NCI-H345 treated with DMSO at 0.1 percent for 48 hours (cell line): ENCODE data around the gene FUT3.
"Not testable (repeated sequence)": the region's sequence is repeated elsewhere in the genome, so short reads cannot be mapped to it uniquely, and the experiment has no call there.

Experiments
- DNase-seq: peaks from one replicate; lab custom pipeline; 2025; ENCODE audit not compliant: unreplicated experiment; lab: John Stamatoyannopoulos, UW

FUT3 gene

DNA sequence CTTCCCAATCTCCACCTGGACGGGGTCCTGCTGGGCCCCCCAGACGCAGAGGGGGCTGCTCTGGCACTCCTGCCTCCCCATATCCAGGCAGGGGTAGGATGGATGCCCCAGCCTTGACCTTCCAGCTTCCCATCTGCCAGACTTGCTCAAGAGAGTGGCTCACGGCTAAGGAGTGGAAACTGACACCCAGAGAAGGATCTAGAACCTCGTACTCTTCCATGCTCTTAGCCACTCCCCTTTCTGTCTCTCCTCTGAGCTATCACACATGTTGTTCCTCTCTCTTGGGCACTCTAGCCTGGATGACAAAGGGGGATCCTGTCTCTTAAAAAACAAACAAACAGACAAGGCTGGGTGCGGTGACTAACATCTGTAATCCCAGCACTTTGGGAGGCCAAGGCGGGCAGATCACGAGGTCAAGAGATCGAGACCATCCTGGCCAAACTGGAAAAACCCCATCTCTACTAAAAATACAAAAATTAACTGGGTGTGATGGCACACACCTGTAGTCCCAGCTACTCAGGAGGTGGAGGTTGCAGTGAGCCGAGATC, 31.2 kb upstream of the FUT3 start:
- DNase-seq: no peak

DNA sequence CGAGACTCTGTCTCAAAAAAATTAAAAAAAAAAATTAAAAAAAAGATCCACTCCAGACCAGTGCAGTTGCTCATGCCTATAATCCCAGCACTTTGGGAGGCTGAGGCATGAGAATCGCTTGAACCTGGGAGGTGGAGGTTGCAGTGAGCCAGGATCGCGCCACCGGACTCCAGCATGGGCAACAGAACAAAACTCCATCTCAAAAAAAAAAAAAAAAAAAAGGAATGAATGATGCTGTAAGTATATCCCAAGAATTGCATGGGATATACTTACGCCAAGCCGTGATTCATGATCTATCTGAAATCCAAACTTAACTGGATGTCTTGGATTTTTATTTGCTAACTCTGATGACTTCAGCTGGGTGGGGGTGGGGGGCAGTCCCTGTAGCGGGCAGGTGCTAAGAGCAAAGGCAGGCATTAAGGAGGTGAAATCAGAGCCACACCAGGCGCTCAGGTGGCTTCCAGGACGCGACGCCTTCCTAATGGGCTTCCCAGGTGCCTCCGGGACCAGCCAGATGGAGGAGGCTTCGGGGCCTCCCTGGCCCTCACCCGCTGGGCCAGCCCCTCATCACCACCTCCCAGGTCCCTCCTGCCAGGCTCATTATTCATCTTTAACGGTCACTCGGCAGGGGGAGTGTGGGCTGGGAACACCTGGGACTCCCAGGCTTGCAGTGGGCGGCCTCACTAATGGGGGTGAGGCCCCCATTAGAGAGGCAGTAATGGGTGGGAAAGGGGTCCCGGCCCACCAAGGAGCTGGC, 30.5 kb upstream of the FUT3 start:
- DNase-seq: no peak

DNA sequence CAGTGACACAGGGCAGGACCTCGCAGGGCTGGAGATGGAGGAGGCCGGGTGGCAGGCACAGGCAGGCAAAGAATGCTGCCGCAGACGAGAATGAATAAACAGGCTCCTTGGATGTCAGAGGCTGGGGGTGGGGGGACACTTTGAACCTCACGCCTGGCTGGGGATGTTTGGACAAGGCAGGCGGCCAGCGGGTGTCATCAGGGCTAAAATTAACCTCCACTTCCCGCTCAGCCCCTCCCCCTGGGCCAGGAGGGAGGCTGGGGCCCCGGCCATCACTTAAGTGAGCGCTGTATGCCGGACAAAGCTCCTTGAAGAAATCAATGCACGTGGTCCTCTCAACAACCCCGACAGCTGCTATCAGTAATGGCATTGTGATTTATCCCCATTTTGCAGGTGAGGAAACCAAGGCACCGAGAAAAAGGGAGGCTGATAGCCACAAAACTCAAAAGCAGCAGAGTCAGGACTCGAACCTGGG, 29.4 kb upstream of the FUT3 start:
- no peak for DNase-seq

DNA sequence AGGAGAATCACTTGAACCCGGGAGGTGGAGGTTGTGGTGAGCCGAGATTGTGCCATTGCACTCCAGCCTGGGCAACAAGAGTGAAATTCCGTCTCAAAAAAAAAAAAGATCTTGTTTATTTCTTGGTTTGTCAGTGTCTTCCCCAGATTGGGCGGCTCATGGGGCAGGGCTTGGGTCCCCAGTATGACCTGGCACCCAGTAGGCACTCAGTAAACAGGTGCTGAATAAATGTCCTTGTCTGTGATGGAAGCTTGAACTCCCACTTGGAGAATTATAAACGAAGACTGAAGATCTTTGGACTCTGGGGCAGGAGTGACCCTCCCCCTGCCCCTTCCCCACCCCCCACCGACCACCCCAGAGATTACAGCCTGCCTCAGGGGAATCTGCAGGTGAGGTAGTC, 28.9 kb upstream of the FUT3 start:
- DNase-seq: no peak

DNA sequence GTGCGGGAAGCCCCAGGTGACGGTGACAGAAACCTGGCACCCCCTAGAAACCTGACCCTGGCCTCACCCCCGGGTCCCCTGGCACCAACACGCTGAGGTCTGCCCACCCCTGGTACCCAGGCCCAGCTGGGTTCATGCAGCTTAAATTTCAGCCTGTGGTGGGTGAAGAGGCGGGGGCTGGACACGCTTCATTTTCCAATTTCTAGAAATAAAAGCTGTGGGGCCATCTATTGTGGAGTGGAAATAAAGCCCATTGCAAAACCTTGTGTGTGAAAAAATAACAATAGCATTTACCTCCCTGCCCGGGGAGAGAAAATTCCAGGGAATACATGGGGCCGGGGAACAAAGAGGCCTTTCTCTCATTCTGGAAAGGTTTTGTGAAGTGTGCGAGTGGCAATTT, 26.6 kb upstream of the FUT3 start:
- no peak for DNase-seq

DNA sequence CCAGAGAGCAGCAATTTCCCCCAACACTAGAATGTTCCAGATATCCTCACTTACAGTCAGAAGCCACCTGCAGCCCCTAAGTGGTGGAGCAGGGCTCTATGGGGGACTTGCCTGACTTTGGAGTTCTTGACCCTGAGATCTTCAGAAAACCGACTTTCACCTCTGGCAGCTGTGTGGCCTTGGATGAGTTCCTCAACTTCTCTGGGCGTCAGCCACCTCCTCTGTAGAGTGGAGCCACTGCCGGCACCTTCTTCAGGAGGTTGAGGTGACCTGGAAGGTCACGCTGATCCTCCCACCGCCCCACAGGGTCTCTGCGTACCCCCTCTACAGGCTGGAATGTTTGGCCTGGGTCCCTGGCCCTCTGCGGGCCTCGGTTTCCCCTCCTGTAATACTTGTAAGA, 26.2 kb upstream of the FUT3 start:
- DNase-seq: no peak

DNA sequence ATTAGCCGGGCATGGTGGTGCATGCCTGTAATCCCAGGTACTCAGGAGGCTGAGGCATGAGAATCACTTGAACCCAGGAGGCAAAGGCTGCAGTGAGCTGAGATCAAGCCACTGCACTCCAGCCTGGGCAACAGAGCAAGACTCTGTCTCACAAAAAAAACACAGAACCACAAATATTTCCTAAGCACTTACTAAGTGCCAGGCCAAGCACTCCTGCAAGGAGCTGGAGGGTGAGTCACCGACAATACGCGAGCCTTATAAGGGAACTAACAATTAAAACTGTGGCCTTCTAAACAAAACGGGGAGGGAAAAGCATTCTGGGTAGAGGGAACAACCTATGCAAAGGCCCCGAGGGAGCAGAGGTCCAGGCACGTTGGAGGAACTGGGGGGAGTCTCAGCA, 23.2 kb upstream of the FUT3 start:
- not testable (repeated sequence) for DNase-seq

DNA sequence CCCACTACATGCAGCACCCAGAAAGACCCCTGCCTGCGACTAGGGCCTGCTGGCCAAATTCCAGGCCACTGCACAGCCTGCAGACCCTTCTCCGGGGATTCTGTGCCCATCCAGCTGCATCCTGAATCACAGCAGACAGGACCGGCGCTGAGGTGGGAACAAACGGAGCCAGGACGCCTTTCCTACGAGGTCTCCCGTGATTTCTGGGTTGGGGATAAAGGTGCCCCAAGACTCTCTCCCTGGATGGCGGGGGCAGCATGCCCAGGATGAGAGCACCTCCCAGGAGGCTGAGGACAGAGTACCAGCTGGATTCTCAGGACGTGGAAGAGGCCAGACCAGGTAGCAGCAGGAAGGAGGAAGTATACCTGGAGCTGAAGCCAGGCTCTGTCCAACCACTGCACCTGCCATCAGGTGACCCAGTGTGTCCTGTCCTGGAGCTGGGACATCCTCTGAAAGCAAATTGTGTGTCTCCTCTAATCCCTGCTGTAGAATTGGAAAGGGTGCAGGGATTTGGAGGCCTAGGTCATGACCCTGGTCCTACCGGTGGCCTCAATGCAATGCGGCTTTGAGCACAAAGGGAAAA, 22.5 kb upstream of the FUT3 start:
- no peak for DNase-seq

DNA sequence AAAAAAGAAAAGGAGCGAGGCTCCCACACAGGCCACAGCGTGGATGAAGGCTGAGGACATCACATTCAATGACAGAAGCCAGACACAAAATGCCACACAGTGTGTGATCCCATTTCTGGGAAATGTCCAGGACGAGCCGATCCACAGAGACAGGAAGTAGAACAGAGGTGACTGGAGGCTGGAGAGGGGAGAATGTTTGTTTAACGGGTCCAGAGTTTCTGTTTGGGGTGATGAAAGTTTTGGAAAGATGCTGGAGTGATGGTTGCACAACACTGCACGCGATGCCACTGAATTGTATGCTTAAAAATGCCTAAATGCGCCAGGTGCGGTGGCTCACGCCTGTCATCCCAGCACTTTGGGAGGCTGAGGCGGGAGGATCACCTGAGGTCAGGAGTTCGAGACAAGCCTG, 19.7 kb upstream of the FUT3 start:
- no peak for DNase-seq

DNA sequence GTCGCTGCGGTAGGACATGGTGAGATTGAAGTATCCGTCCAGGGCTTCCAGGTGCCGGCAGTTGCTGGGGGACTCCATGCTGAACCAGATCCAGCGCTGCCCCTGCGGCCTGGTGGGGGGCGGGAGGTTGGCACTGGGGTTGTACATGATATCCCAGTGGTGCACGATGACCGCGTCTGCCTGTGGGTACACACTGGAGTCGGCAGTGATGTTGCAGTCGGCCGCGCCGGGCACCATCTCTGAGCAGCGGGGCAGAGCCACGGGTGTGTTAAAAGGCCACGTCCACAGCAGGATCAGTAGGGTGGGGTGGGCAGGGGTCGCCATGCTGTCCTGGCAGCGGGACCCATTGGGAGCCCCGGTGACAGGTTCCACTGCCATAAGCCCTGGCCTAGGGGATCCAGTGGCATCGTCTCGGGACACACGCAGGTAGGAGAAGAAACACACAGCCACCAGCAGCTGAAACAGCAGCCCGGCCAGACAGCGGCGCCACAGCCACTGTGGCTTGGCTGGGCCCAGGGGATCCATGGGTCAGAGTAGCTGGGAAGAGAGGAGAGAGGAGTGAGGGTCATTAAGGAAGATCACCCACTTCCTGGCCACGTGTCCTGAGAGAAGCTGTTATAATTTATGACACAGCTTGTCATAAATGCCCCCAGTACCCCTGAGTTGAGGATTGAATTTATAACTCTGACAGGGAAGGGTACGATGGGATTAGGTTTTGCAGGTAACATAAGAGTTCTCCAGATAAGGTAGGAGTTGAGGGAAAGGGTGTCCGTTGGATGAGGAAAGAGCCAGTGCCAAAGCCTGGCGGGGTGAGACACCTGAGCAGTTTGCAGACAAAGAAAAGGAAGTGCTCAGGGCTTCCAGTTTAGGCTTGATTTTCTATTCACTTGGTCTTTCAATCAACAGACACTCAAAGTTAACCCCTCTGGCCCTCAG, 16.2 kb upstream of the FUT3 start:
- DNase-seq: no peak

DNA sequence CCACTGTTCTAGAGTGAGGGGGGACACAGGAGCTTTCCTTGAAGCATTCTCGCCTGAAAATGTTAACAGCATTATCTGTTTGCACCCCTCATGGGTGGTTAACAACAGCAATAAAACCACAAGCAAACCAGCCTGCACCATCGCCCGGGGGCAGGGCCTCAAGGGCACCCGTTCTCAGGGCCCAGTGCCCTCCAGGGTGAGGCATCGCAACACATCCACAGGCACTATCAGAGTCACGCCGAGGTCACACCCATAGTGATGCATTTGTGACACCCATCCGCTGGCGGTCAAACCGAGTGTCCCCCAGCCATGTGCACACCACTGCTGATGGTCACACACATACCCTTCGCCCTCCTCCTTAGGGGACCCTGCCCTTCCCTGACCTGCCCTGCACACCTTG, 14.5 kb upstream of the FUT3 start:
- no peak for DNase-seq

DNA sequence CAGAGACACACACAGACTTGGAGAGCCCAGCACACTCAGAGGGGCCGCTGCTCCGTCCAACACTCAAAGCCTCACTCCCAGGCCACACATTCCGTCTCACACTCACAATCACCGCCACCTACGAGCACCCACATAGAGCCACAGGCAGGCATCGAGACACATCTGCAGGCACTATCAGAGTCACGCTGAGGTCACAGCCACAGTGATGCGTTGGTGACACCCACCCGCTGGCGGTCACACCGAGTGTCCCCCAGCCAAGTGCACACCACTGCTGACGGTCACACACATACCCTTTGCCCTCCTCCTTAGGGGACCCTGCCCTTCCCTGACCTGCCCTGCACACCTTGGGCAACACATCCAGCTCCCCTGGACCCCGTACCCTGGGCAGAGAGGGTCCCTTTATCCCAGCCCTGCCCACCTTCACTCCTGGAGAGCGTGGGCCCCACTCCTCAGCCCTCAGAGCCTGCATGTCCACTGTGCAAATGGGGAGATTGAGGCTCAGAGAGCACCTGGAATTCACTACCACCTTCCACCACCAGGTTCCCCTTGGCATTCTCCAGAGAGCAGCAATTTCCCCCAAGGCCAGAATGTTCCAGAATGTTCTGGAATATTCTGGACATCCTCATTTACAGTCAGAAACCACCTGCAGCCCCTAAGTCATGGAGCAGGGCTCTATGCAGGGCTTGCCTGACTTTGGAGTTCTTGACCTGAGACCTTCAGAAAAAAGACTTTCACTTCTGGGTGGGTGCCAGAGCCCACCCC, 13.7 kb upstream of the FUT3 start:
- no peak for DNase-seq

DNA sequence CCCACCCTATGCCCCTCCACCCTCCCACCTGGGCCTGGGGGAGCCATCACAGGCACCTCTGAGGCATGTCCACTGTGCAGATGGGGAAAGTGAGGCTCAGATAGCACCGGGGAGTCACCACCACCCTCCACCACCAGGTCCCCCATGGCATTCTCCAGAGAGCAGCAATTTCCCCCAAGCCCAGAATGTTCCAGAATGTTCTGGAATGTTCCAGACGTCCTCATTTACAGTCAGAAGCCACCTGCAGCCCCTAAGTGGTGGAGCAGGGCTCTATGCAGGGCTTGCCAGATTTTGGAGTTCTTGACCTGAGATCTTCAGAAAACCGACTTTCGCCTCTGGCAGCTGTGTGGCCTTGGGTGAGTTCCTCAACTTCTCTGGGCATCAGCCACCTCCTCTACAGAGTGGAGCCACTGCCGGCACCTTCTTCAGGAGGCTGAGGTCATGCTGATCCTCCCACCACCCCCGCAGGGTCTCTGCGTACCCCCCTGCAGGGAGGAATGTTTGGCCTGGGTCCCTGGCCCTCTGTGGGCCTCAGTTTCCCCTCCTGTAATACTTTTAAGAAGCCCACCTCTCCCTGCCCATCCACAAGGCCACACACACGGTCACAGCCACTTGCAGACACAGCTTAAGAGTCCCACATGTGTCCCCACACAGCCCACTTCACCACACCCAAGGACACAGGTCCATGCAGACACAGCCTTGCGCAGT, 12.9 kb upstream of the FUT3 start:
- no peak for DNase-seq

DNA sequence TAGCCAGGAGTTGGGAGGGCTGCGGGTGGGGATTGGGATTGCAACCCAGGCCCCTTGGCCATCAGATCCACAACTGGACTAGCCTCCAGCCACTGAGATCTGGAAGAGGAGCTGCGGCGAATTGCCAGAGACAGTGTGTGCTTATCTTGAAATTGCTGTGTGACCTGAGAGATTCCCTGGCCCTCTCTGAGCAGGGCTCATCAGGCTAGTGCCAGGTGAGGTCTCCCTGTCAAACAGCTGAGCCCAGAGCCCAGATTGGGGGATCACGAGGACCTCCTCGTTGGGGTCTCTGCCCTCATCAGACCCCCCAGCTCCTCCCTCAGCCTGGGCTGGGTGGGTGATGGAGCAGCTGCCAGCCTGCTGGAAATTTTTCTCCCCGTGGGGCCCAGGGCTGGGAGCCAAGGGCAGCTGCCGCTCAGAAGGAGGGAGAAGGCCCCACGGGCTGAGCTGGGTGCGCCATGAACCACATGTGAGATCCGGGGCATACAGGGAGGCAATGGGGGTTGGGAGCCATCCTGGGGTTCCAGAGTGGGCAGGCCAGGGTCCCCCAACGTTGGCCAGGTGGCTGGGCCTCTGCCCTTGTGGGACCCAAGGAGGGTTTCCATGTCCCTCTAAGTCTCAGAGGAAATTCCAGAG, 11.9 kb upstream of the FUT3 start:
- no peak for DNase-seq

DNA sequence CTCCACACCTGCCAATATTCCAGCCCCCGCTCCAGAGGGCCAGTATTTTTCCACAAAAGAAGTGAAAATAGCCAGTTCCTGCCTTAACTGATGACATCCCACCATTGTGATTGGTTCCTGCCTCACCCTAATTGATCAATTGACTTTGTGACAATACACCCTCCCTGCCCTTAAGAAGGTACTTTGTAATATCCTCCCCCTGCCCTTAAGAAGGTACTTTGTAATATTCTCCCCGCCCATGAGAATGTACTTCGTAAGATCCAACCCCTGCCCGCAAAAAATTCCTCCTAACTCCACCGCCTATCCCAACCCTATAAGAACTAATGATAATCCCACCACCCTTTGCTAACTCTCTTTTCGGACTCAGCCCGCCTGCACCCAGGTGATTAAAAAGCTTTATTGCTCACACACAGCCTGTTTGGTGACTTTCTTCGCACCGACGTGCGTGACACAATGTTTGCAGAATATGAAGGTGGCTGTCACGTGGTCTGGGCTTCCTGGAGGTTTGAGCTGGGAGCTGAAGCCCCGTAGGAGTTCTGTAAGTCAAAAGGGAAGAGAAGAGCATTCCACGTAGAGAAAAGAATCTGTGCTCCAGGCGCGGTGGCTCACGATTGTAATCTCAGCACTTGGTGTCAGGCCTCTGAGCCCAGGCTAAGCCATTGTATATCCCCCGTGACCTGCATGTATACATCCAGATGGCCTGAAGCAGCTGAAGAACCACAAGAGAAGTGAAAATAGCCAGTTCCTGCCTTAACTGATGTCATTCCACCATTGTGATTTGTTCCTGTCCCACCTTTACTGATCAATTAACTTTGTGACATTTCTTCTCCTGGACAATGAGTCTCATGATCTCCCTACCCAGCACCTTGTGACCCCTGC, 6.2 kb upstream of the FUT3 start:
- DNase-seq: no peak

DNA sequence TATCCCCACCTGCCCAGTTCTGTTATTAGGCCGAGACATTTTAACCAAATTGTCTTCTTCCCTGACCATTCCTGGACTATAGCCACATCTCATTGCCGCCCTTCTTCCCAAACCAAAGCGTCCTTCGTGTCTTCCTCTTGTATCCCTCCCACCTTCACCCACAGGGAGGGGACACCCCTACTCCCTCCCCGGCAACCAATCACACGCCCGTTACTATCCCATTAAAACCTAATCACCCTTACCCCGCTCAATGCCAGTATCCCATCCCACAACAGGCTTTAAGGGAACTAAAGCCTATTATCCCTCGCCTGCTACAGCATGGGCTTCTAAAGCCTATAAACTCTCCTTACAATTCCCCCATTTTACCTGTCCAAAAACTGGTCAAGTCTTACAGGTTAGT, 3.9 kb upstream of the FUT3 start:
- DNase-seq: not testable (repeated sequence)

DNA sequence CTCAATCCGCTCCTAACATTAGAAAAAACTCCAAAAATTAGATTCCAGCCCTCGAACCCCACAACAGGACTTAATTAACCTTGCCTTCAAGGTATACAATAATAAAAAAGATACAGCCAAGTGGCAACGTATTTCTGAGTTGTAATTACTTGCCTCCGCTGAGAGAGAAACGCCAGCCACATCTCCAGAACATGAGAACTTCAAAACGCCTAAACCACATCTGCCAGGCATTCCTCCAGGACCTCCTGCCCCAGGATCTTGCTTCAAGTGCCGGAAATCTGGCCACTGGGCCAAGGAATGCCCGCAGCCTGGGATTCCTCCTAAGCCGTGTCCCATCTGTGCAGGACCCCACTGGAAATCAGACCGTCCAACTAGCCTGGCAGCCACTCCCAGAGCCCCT, 2.9 kb upstream of the FUT3 start:
- DNase-seq: not testable (repeated sequence)

DNA sequence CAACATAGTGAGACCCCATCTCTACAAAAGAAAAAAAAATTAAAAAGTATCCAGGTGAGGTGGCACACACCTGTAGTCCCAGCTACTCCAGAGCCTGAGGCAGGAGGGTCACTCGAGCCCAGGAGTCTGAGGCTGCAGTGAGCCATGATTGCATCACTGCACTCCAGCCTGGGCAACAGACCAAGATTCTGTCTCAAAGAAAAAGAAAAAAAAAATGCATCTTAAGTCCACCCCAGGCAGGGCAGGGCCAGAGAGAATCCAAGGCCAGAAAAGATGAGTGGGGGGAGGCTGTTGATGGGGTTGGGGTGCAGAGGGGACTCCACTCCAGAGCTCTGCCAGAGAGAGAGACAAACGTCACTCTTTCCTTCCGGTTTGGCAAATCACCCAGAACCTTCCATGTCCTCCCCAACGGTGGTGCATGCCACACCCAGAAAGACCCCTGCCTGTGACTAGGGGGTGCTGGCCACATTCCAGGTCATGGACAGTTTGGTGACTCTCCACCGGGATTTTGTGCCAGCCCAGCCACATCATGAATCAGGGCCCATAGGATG, 431 bp downstream of the FUT3 start:
- no peak for DNase-seq
